K562 (cell line): ENCODE measurements around the gene INSL3. TPM values are rescaled to one million over a fixed set of nuclear protein-coding genes. Genes with fewer than 3 reads are reported as not detected.

Experiments
- ATAC-seq: fragments of 200-7000 bp; cut with Tn5 transposase; 3 replicates; pipeline ENCODE4 v1.9.1; 2020; ENCODE audit warnings: moderate library complexity
- BruUV-seq: library from RNA; stranded (reverse); fragments of 400-500 nt; replicated peaks from 2 replicates; lab custom pipeline; 2021; lab: Mats Ljungman, UMichigan
- CTCF ChIA-PET: fragments of 300-600 bp; formaldehyde crosslinking; extraction: SDS; loops from one replicate; lab custom pipeline; 2021; ENCODE audit warnings: low intra/inter-chr PET ratio; lab: Yijun Ruan, JAX
- POLR2A ChIA-PET: fragments of 300-600, 350-650 bp; sonication (Branson Sonifier 250); formaldehyde crosslinking; extraction: SDS; loops from one replicate; lab custom pipeline; 2021; ENCODE audit warnings: antibody characterized with exemption, inconsistent platforms; lab: Yijun Ruan, JAX
- DNase-seq, 4 experiments: peaks; one replicate each; pipeline versions ENCODE4 v3.0.0 to v3.0.0-alpha.2; 2011 to 2018; ENCODE audit warnings: low spot score in 3 of 4, mixed read lengths in 3 of 4; ENCODE audit errors: extremely low read depth in 1 of 4
- FAIRE-seq: peaks from 2 replicates; lab custom pipeline; 2011; peaks lifted over from hg19 to GRCh38; lab: Jason Lieb, UNC
- H2AFZ ChIP-seq: 2 replicates; pipeline ENCODE4 v1.6.0; 2011; ENCODE audit warnings: low read depth, low read length, control low read depth, inconsistent platforms
- H3K27ac ChIP-seq: fragments of 200-600 bp; 3 replicates; pipeline ENCODE4 v1.8.0; 2011; ENCODE audit warnings: low read depth, mild to moderate bottlenecking, control low read depth, inconsistent platforms, low read length, moderate library complexity, mixed read lengths; ENCODE audit errors: extremely low read depth
- H3K27me3 ChIP-seq, 2 experiments: fragments of 300-600 bp in 1 of 2; 2 replicates in 1 of 2; 3 replicates in 1 of 2; pipeline versions ENCODE4 v1.6.0 to v1.8.0; 2011; ENCODE audit warnings: inconsistent platforms in 2 of 2, low read length in 2 of 2, mild to moderate bottlenecking in 1 of 2, mixed read lengths in 1 of 2, moderate library complexity in 1 of 2; ENCODE audit not compliant: control insufficient read depth in 2 of 2, insufficient read depth in 2 of 2
- H3K36me3 ChIP-seq: fragments of 300-600 bp; 3 replicates; pipeline ENCODE4 v1.8.0; 2011; ENCODE audit warnings: mild to moderate bottlenecking, low read length, inconsistent platforms; ENCODE audit not compliant: control insufficient read depth, insufficient read depth
- H3K4me1 ChIP-seq, 2 experiments: fragments of 200-600 bp in 1 of 2; replicated peaks in 1 of 2; 2 replicates in 1 of 2; 3 replicates in 1 of 2; pipeline versions ENCODE4 v1.5.1 to v1.8.0; 2011; ENCODE audit warnings: inconsistent platforms in 2 of 2, low read length in 2 of 2, mild to moderate bottlenecking in 1 of 2, mixed read lengths in 1 of 2, moderate library complexity in 1 of 2; ENCODE audit not compliant: control insufficient read depth in 2 of 2, insufficient read depth in 2 of 2
- H3K4me2 ChIP-seq: 2 replicates; pipeline ENCODE4 v1.6.1; 2011; ENCODE audit warnings: low read length, control low read depth, inconsistent platforms, mixed read lengths; ENCODE audit not compliant: insufficient read depth
- H3K4me3 ChIP-seq: fragments of 200-600 bp; sonication (generic), shearing (Covaris generic); 2 replicates; pipeline ENCODE4 v1.5.1; 2016; ENCODE audit warnings: control low read depth, inconsistent platforms
- H3K79me2 ChIP-seq: fragments of 200-600 bp; 3 replicates; pipeline ENCODE4 v1.8.0; 2011; ENCODE audit warnings: low read length, inconsistent platforms; ENCODE audit not compliant: control insufficient read depth, insufficient read depth
- H3K9ac ChIP-seq, 2 experiments: 2 replicates each; pipeline versions ENCODE4 v1.6.0 to v1.6.1; 2011; ENCODE audit warnings: low read depth in 2 of 2, low read length in 2 of 2, control low read depth in 1 of 2, inconsistent platforms in 1 of 2, mild to moderate bottlenecking in 1 of 2, mixed read lengths in 1 of 2; ENCODE audit not compliant: insufficient read depth in 1 of 2
- H3K9me1 ChIP-seq: one replicate; pipeline ENCODE4 v1.6.0; 2011; ENCODE audit warnings: inconsistent platforms, mild to moderate bottlenecking, low read length, moderate library complexity; ENCODE audit not compliant: control insufficient read depth, insufficient read depth
- H3K9me3 ChIP-seq: replicated peaks from 2 replicates; pipeline ENCODE4 v1.5.1; 2011; ENCODE audit warnings: low read depth, low read length, inconsistent platforms; ENCODE audit not compliant: control insufficient read depth, insufficient read depth
- H4K20me1 ChIP-seq: replicated peaks from 2 replicates; pipeline ENCODE4 v1.6.1; 2011; ENCODE audit warnings: low read length, inconsistent platforms, mixed read lengths; ENCODE audit not compliant: control insufficient read depth, insufficient read depth
- BCOR ChIP-seq: fragments of 450-650 bp; IDR thresholded peaks from 2 replicates; pipeline ENCODE4 v1.6.1; 2016
- CAMTA2 ChIP-seq: fragments of 250-450 bp; sonication (Bioruptor Pico); conservative IDR thresholded peaks from 2 replicates; pipeline ENCODE4 v1.5.1; 2022
- ETS2 ChIP-seq: IDR thresholded peaks from 2 replicates; pipeline ENCODE4 v1.6.1; 2016; ENCODE audit warnings: borderline replicate concordance, missing genetic modification characterization, mild to moderate bottlenecking, moderate library complexity, missing compliant biosample characterization; ENCODE audit not compliant: poor library complexity, severe bottlenecking
- MCM2 ChIP-seq: fragments of 450-650 bp; IDR thresholded peaks from 2 replicates; pipeline ENCODE4 v1.6.1; 2017; ENCODE audit warnings: low read depth, mild to moderate bottlenecking
- NRF1 ChIP-seq, 2 experiments: fragments of 450-650 bp; IDR thresholded peaks in 1 of 2; conservative IDR thresholded peaks in 1 of 2; 2 replicates each; pipeline ENCODE4 v1.6.1; 2014; ENCODE audit warnings: mild to moderate bottlenecking in 2 of 2
- RBBP5 ChIP-seq: fragments of 200-600 bp; sonication (generic); IDR thresholded peaks from 2 replicates; pipeline ENCODE4 v1.6.1; 2012; ENCODE audit warnings: borderline replicate concordance, mild to moderate bottlenecking, low read length, control low read depth, inconsistent platforms; ENCODE audit not compliant: insufficient read depth, poor library complexity, severe bottlenecking
- ZC3H8 ChIP-seq: fragments of 450-650 bp; IDR thresholded peaks from 2 replicates; pipeline ENCODE4 v1.6.1; 2017
- ZNF644 ChIP-seq: fragments of 200-800 bp; sonication (Bioruptor generic); IDR thresholded peaks from 2 replicates; pipeline ENCODE4 v1.6.1; 2016; ENCODE audit warnings: low read depth, missing genetic modification characterization, missing compliant biosample characterization
- WGBS: fragments of 100-300 bp; shearing (Covaris generic); methylation state at CpG from one replicate; pipeline ENCODE4 v1.1.6; 2016; ENCODE audit warnings: low coverage, mixed read lengths; ENCODE audit not compliant: insufficient coverage; ENCODE audit errors: missing lambda C conversion rate; 5-methylcytosine and 5-hydroxymethylcytosine counted together
- in situ Hi-C: fragments of 300-500 bp; cut with MboI; formaldehyde crosslinking; loops from 4 replicates; pipeline ENCODE4 v1.15.0; 2018; ENCODE audit warnings: inconsistent platforms, mixed read lengths
- intact Hi-C: fragments of 100-400 bp; cut with micrococcal nuclease; formaldehyde crosslinking; loops from 2 replicates; pipeline ENCODE4 v1.14.2; 2022
- polyA plus RNA-seq, 8 experiments: library from polyadenylated mRNA; depleted of rRNA in 4 of 8; stranded (reverse) in 5 of 8; unstranded in 3 of 8; fragments of >200 nt; fragmentation: Nextera tagmentation in 2 of 8; fragmentation: Illumina TruSeq in 1 of 8; extraction: Ambion mirVana in 2 of 8; extraction: Trizol in 1 of 8; gene quantifications; 2 replicates each; pipeline versions ENCODE4 v1.2.1 to v1.2.3, GENCODE V29; 2011 to 2014; ENCODE audit warnings: inconsistent platforms in 1 of 8, missing spikeins in 1 of 8
- total RNA-seq, 7 experiments: library from RNA; depleted of rRNA in 6 of 7; stranded (reverse); fragments of >200 nt in 6 of 7; fragmentation: Illumina TruSeq in 2 of 7; extraction: Trizol in 2 of 7; gene quantifications; 2 replicates each; pipeline versions ENCODE4 v1.2.1 to v1.2.3, GENCODE V29; 2011 to 2021; ENCODE audit warnings: low replicate concordance in 1 of 7
- TF ChIP-seq, protein P1 (sequence below): fragments of 200-800 bp; sonication (Bioruptor generic); IDR thresholded peaks from 2 replicates; pipeline ENCODE4 v1.6.1; 2017; ENCODE audit warnings: missing genetic modification characterization, missing compliant biosample characterization
- TF ChIP-seq, protein P2 (sequence below): sonication (generic); formaldehyde crosslinking; IDR thresholded peaks from 2 replicates; pipeline ENCODE4 v1.8.0; 2022; ENCODE audit warnings: missing genetic modification reagents, mild to moderate bottlenecking, moderate library complexity, borderline replicate concordance
- TF ChIP-seq, protein P3 (sequence below), 2 experiments: IDR thresholded peaks; 2 replicates each; pipeline ENCODE4 v1.6.1; 2011; ENCODE audit warnings: borderline replicate concordance in 1 of 2, control low read depth in 1 of 2, low read depth in 1 of 2, low read length in 1 of 2, mild to moderate bottlenecking in 1 of 2, mixed read lengths in 1 of 2, moderate library complexity in 1 of 2; ENCODE audit not compliant: insufficient read depth in 1 of 2, insufficient read length in 1 of 2, poor library complexity in 1 of 2, severe bottlenecking in 1 of 2; ENCODE audit errors: extremely low read depth in 1 of 2
- TF ChIP-seq, protein P4 (sequence below): sonication (generic); formaldehyde crosslinking; IDR thresholded peaks from 2 replicates; pipeline ENCODE4 v1.9.0; 2022; ENCODE audit warnings: mild to moderate bottlenecking, missing genetic modification reagents

Gene INSL3
- total and polyA plus RNA-seq, 9 of the 15 experiments (the other 6 are each of a cell fraction or from before 2014, with no cell fraction given) = not detected

DNA sequence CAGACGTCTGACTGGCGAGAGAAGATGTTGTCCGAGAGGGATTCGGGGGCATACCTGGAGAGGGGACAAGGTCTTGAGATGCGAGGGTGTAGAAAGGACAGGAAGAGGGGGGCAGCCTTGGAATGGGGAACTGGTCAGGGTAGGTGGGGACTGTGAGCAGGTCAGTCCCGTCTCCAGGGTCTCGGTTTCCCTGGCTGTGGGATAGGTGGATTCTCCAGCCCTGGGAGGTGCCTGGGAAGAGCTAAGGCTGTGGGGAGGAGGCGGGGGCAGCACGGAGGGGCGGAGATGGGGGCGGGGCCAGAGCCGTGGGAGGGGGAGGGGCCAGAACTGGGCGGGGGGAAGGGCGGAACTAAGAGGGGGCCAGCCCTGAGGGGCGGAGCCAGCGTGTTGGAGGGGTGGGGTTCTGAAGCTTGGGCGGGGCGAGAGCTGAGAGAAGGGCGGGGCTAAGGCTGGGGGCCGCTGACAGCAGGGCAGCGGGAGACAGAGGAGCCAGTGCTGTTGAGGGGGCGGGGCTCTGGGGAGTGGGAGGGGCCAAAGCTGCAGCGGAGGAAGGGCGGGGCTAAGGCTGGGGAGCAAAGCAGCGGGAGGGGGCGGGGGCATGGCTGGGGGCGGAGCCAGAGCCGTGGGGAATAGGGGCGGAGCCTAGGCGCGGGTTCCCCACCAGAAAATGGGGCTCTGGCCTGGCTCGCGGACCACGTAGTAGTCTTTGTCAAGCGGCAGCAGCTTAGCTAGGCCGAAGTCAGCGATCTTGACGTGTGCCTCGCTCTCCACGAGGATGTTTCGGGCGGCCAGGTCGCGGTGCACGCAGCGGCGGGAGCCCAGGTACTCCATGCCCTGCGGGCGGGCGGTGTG lies 9.5 kb upstream of the INSL3 start (continued):
- TF ChIP-seq, protein P1, sequence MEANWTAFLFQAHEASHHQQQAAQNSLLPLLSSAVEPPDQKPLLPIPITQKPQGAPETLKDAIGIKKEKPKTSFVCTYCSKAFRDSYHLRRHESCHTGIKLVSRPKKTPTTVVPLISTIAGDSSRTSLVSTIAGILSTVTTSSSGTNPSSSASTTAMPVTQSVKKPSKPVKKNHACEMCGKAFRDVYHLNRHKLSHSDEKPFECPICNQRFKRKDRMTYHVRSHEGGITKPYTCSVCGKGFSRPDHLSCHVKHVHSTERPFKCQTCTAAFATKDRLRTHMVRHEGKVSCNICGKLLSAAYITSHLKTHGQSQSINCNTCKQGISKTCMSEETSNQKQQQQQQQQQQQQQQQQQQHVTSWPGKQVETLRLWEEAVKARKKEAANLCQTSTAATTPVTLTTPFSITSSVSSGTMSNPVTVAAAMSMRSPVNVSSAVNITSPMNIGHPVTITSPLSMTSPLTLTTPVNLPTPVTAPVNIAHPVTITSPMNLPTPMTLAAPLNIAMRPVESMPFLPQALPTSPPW = peak; percentile 82
- no peak for TF ChIP-seq MCM2
- TF ChIP-seq, protein P2, sequence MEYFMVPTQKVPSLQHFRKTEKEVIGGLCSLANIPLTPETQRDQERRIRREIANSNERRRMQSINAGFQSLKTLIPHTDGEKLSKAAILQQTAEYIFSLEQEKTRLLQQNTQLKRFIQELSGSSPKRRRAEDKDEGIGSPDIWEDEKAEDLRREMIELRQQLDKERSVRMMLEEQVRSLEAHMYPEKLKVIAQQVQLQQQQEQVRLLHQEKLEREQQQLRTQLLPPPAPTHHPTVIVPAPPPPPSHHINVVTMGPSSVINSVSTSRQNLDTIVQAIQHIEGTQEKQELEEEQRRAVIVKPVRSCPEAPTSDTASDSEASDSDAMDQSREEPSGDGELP = peak; percentile 41; the same call in 1 of the 2 replicates
- no peak for TF ChIP-seq ZNF644 (tag)
- TF ChIP-seq, all 486 proteins: peak for 12

DNA sequence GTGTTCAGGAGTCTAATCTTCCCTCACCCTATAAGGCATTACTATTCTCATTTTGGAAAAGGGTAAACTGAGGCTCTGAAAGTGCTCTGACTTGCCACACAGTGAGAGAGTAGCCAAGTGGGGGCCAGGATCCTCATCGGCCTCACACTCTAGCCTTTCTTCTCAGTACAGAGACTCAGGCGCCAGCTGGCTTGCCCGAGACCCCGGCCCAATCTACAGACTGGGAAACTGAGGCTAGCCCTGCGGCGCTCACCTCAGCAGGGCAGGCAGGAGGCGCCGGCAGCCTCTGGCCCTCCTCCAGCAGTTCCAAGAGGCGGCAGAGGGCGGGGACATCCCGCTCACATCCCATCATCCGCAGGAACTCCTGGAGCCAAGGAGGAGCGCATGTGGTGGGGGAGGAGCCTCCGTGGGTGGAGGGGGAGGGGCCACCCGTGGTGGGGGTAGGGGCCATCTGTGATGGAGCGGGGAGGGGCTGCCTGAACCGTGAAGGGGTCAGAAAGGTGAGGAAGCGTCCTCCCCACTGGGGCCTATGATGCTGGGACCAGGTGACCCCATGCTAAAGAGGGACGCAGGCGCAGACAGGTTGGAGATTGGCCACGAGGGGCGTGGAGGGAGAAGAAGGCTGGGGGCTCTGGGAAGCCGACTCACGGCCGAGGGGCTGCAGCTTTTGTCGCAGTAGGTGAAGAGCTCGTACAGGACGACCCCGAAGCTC lies 8.7 kb upstream of the INSL3 start:
- peaks cover 4 to 34% of the 10 kb centered on the region in 2 experiments; a peak in 3 of 5 replicates for H3K4me1 ChIP-seq
- no peak overlapping the region; the same call in 2 of the 3 replicates for H3K27ac ChIP-seq
- ChIA-PET POLR2A (interaction anchor here (0.6 to 1.4 kb wide), 3 partner anchors 8 to 29 kb away, joined by 3 to 4 read pairs (median 3); no protein-coding TSS in a partner anchor), CTCF (no interaction called here)
- H4K20me1 ChIP-seq = peaks cover 5% of the 10 kb centered on the region; the same call in 1 of the 2 replicates
- no peaks in the 10 kb centered on the region for H3K9me3 ChIP-seq
- 9% methylated on average over 27 of the region's 29 CpGs for WGBS
- peaks cover 2 to 12% of the 10 kb centered on the region in 2 experiments; a peak in 3 of 5 replicates for H3K27me3 ChIP-seq
- ATAC-seq (peak; percentile 45), DNase-seq (peak; percentile 50 to 88 (median 76)), FAIRE-seq (peak; percentile 62)
- intact Hi-C loops = no loop called here
- peak overlapping the region; percentile 42 for H3K4me3 ChIP-seq
- H3K79me2 ChIP-seq = no peaks in the 10 kb centered on the region
- H3K36me3 ChIP-seq = no peaks in the 10 kb centered on the region
- H3K9me1 ChIP-seq = no peaks in the 10 kb centered on the region
- H3K9ac ChIP-seq = peak overlapping the region in 1 of 2 experiments; percentile 89; a peak in 2 of 4 replicates
- peak overlapping the region; percentile 96 for H2AFZ ChIP-seq
- in situ Hi-C loops = no loop called here
- peak overlapping the region; percentile 93 for H3K4me2 ChIP-seq
- BruUV-seq = no TSS peak
- no peak for TF ChIP-seq RBBP5
- TF ChIP-seq BCOR = peak; percentile 56; the same call in 1 of the 2 replicates
- TF ChIP-seq, protein P3, sequence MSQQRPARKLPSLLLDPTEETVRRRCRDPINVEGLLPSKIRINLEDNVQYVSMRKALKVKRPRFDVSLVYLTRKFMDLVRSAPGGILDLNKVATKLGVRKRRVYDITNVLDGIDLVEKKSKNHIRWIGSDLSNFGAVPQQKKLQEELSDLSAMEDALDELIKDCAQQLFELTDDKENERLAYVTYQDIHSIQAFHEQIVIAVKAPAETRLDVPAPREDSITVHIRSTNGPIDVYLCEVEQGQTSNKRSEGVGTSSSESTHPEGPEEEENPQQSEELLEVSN (IDR thresholded peaks at IDR 0.05; ENCODE audit: borderline replicate concordance in 1 of 2, extremely low read depth in 1 of 2, insufficient read depth in 1 of 2, insufficient read length in 1 of 2, low read depth in 1 of 2, low read length in 1 of 2, poor library complexity in 1 of 2, severe bottlenecking in 1 of 2) = peak in 1 of 2 experiments; percentile 53
- peak; percentile 72 to 79 for TF ChIP-seq NRF1 (conservative IDR thresholded peaks at IDR 0.05 in 1 of 2, IDR thresholded peaks at IDR 0.05 in 1 of 2)
- TF ChIP-seq, protein P4, sequence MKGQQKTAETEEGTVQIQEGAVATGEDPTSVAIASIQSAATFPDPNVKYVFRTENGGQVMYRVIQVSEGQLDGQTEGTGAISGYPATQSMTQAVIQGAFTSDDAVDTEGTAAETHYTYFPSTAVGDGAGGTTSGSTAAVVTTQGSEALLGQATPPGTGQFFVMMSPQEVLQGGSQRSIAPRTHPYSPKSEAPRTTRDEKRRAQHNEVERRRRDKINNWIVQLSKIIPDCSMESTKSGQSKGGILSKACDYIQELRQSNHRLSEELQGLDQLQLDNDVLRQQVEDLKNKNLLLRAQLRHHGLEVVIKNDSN (CRISPR knock-in tag) = peak; percentile 58
- no peak for TF ChIP-seq ZC3H8
- no peak for TF ChIP-seq ETS2 (tag)
- TF ChIP-seq CAMTA2 (CRISPR knock-in tag) = no peak
